T-helper 1 cell treated with Interleukin-12 subunit alpha and Interleukin-12 subunit beta and Interleukin-4 antibody, amounts not matched to agents 30 μg/mL and 1 μg/mL, for 36 hours (primary cell): ENCODE results near the gene SCGB1D1.

Experiments used
- H3K27ac Mint-ChIP-seq: one replicate; pipeline ENCODE4 v1.8.0; 2021; ENCODE audit warnings: mild to moderate bottlenecking, mixed read lengths
- H3K27me3 Mint-ChIP-seq: one replicate; pipeline ENCODE4 v1.8.0; 2021; ENCODE audit warnings: low read depth, mixed read lengths
- H3K36me3 Mint-ChIP-seq: one replicate; pipeline ENCODE4 v1.8.0; 2021; ENCODE audit warnings: low read depth, mixed read lengths
- H3K4me1 Mint-ChIP-seq: one replicate; pipeline ENCODE4 v1.8.0; 2021; ENCODE audit warnings: low read depth, mixed read lengths
- H3K4me3 Mint-ChIP-seq: one replicate; pipeline ENCODE4 v1.8.0; 2021; ENCODE audit warnings: mild to moderate bottlenecking, moderate library complexity, mixed read lengths
- H3K9me3 Mint-ChIP-seq: one replicate; pipeline ENCODE4 v1.8.0; 2021; ENCODE audit warnings: mixed read lengths

The SCGB1D1 gene

GRCh38 chr11:62233730-62234129, 43.7 kb downstream of the SCGB1D1 start:
- Mint-ChIP-seq H3K36me3 (no peaks in the 10 kb centered on the region), H3K27me3 (peaks cover 22% of the 10 kb centered on the region), H3K4me1 (no peaks in the 10 kb centered on the region), H3K9me3 (no peaks in the 10 kb centered on the region), H3K4me3 (no peak overlapping the region), H3K27ac (no peak overlapping the region)

GRCh38 chr11:62236187-62236586, 46.2 kb downstream of the SCGB1D1 start:
- no peak overlapping the region for H3K27ac Mint-ChIP-seq
- no peaks in the 10 kb centered on the region for H3K9me3 Mint-ChIP-seq
- no peaks in the 10 kb centered on the region for H3K36me3 Mint-ChIP-seq
- peaks cover 31% of the 10 kb centered on the region for H3K27me3 Mint-ChIP-seq
- H3K4me3 Mint-ChIP-seq, result no peak overlapping the region
- no peaks in the 10 kb centered on the region for H3K4me1 Mint-ChIP-seq

GRCh38 chr11:62237499-62237898, 47.5 kb downstream of the SCGB1D1 start:
- Mint-ChIP-seq H3K27me3 (peaks cover 31% of the 10 kb centered on the region), H3K4me1 (no peaks in the 10 kb centered on the region), H3K4me3 (no peak overlapping the region), H3K27ac (no peak overlapping the region), H3K9me3 (no peaks in the 10 kb centered on the region), H3K36me3 (no peaks in the 10 kb centered on the region)

- Mint-ChIP-seq H3K4me1 (no peaks in the 10 kb centered on the region), H3K4me3 (no peak overlapping the region), H3K27ac (no peak overlapping the region), H3K9me3 (no peaks in the 10 kb centered on the region), H3K36me3 (no peaks in the 10 kb centered on the region), H3K27me3 (peaks cover 31% of the 10 kb centered on the region)
Measured at GRCh38 chr11:62238151-62238550, 48.1 kb downstream of the SCGB1D1 start.

DNA sequence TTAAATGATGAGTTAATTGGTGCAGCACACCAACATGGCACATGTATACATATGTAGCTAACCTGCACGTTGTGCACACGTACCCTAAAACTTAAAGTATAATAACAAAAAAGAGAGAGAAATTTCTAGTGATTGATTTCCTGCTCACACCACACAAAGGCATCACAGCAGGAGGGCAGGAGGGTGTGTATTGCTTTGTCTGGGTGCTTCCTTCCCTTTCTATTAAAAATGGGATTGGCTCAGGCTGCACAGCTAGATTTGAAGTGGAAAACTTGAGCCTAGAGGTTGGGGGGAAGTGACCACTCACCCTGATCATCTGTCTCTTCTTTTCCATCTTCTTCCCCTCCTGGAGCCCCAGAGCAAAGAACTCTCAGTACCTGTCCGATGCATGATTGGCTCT, 51.1 kb downstream of the SCGB1D1 start:
- H3K27ac Mint-ChIP-seq, result no peak overlapping the region
- H3K9me3 Mint-ChIP-seq, result no peaks in the 10 kb centered on the region
- no peaks in the 10 kb centered on the region for H3K36me3 Mint-ChIP-seq
- no peak overlapping the region for H3K4me3 Mint-ChIP-seq
- no peaks in the 10 kb centered on the region for H3K4me1 Mint-ChIP-seq
- H3K27me3 Mint-ChIP-seq, result peaks cover 19% of the 10 kb centered on the region

GRCh38 chr11:62242021-62242420, 52.0 kb downstream of the SCGB1D1 start, which contains the start of gene SCGB1D2:
SCGB1D2 (plus strand) TSS chr11:62242239; CDS start chr11:62242308, 69 bp downstream.
- H3K27me3 Mint-ChIP-seq, result peaks cover 23% of the 10 kb centered on the region
- H3K36me3 Mint-ChIP-seq, result no peaks in the 10 kb centered on the region

More at GRCh38 chr11:62242021-62242420, 52.0 kb downstream of the SCGB1D1 start, which contains the start of gene SCGB1D2:
- no peak within 1 kb of the TSS for H3K4me3 Mint-ChIP-seq
- no peaks in the 10 kb centered on the region for H3K4me1 Mint-ChIP-seq
- H3K9me3 Mint-ChIP-seq, result no peaks in the 10 kb centered on the region
- H3K27ac Mint-ChIP-seq, result no peak within 1 kb of the TSS
